ENCODE measurements around the gene PCK1. TPM values are rescaled to one million over a fixed set of nuclear protein-coding genes. Genes with fewer than 3 reads are reported as not detected.

The PCK1 gene
- total RNA-seq, 1 experiment from 2014 or later: 0.17 TPM

DNA sequence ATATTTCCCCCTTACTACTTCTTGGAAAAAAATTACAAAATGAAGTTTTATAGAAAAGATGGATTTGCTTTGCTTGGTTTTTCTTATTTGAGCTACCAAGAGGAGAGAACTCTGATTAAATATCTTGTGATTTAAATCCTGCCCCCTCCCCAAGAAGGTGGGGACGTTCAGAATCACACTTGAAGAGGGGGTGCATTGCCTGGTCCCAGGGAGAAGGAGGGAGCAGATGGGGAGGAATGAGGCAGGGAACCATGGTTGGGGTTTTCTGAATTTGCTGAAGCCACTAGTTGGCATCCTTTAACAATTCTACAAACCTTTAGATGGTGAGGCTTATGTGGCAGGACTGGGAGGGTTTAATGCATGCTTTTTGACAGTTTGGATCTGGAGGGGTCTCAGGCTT is 5.5 kb downstream of the PCK1 start:
- no peaks in the 10 kb centered on the region for H3K27me3 Mint-ChIP-seq (ENCODE audit: low read depth)
- H3K4me1 Mint-ChIP-seq: peaks cover 12% of the 10 kb centered on the region
- no peaks in the 10 kb centered on the region for H3K9me3 Mint-ChIP-seq
- POLR2A ChIA-PET: no interaction called here
- H3K36me3 Mint-ChIP-seq: no peaks in the 10 kb centered on the region
- DNase-seq (ENCODE audit: low spot score): no peak
- H3K27ac Mint-ChIP-seq: no peak overlapping the region
- ATAC-seq: no peak
- TF ChIP-seq CTCF (IDR thresholded peaks at IDR 0.05) (no peak), MAX (CRISPR knock-in tag; IDR thresholded peaks at IDR 0.05) (no peak), RORB (CRISPR knock-in tag; IDR thresholded peaks at IDR 0.05) (no peak)
- CTCF ChIA-PET: no interaction called here
- no peak overlapping the region for H3K4me3 Mint-ChIP-seq

DNA sequence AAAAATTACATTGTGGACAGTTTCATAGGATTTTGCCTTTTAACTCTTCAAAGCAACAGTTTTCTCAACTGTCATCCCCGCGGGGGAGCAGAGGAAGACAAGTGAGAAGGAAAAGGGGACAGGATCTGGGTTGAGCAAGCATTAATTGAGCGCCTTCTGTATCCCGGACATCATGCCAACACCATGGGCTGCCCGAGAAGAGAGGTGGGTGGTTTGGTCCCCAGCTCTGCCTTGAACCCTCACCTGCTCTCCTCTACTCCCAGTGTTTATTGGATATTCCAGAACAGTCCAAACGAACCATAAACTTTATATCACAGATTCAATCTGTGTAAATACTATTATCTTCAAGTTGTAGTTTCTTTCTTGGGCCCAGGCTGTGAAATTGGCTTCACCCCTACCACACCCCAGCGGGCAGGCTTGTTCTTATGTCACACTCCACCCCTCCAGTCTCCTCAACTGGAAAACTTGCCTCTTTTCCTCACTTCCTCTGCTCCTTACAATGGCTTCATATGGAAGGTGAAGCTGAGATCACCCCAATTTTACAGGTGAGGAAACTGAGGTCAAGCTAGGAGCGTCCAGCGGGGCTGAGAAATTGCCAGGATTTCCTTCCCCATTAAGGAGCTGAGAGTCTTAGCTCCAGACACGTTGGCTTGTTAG is 6.0 kb downstream of the PCK1 start:
- H3K27ac Mint-ChIP-seq: no peak overlapping the region
- H3K4me3 Mint-ChIP-seq: no peak overlapping the region
- H3K27me3 Mint-ChIP-seq (ENCODE audit: low read depth): no peaks in the 10 kb centered on the region
- TF ChIP-seq ZNF317 (CRISPR knock-in tag; IDR thresholded peaks at IDR 0.05; ENCODE audit: borderline replicate concordance, low read depth) (no peak), GRHL2 (CRISPR knock-in tag; IDR thresholded peaks at IDR 0.05; ENCODE audit: insufficient replicate concordance, severe bottlenecking) (no peak), IRF2 (CRISPR knock-in tag; IDR thresholded peaks at IDR 0.05; ENCODE audit: borderline replicate concordance, low read depth) (no peak), AR (CRISPR knock-in tag; IDR thresholded peaks at IDR 0.05) (no peak), GTF2I (CRISPR knock-in tag; conservative IDR thresholded peaks at IDR 0.05) (no peak), ATF1 (CRISPR knock-in tag; IDR thresholded peaks at IDR 0.05) (no peak)
- TF ChIP-seq, protein P1, sequence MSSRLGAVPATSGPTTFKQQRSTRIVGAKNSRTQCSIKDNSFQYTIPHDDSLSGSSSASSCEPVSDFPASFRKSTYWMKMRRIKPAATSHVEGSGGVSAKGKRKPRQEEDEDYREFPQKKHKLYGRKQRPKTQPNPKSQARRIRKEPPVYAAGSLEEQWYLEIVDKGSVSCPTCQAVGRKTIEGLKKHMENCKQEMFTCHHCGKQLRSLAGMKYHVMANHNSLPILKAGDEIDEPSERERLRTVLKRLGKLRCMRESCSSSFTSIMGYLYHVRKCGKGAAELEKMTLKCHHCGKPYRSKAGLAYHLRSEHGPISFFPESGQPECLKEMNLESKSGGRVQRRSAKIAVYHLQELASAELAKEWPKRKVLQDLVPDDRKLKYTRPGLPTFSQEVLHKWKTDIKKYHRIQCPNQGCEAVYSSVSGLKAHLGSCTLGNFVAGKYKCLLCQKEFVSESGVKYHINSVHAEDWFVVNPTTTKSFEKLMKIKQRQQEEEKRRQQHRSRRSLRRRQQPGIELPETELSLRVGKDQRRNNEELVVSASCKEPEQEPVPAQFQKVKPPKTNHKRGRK (CRISPR knock-in tag; IDR thresholded peaks at IDR 0.05; ENCODE audit: borderline replicate concordance): no peak
- ATAC-seq (no peak), DNase-seq (ENCODE audit: low spot score) (no peak)
- H3K9me3 Mint-ChIP-seq: no peaks in the 10 kb centered on the region
- H3K36me3 Mint-ChIP-seq: no peaks in the 10 kb centered on the region
- peaks cover 15% of the 10 kb centered on the region for H3K4me1 Mint-ChIP-seq
- ChIA-PET CTCF (interaction anchor here (1.5 kb wide), 1 partner anchor 26 kb away, joined by 3 read pairs; no protein-coding TSS in a partner anchor), POLR2A (no interaction called here)

DNA sequence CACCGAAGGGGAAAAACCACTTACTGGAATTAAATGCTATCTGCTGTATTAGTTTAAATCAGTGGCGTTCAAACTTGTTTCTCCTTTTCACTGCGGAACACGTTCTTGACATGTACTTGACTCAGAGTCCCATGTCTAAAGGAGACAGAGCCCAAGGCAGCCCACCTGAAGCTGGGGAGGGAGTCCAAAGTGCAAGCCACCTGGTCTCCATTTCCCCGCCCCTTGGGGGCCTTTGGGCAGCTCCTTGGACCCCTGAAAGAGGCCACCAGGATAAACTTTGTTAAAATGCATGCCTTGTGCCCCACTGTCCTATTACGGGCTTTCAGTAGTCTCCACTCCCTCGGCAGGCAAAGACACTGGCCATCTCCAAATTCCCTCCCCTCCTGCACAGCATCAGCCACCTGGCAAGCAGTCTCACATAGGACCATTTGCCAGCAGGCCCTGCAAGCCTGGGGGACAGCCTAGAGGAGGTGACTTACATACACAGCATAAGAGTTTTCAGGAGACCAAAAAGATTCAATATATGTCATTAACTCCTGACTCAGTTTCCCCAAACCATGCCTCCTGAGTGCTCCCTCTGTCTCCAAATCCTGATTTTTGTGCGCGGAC is 6.7 kb downstream of the PCK1 start:
- no peak for TF ChIP-seq JAZF1 (CRISPR knock-in tag; IDR thresholded peaks at IDR 0.05)
- H3K27me3 Mint-ChIP-seq (ENCODE audit: low read depth): peaks cover 1% of the 10 kb centered on the region; the same call in 1 of the 2 replicates
- POLR2A ChIA-PET: interaction anchor here (0.6 kb wide), 1 partner anchor 56 kb away, joined by 3 read pairs; no protein-coding TSS in a partner anchor
- H3K4me1 Mint-ChIP-seq: peaks cover 15% of the 10 kb centered on the region
- no peaks in the 10 kb centered on the region for H3K9me3 Mint-ChIP-seq
- no peak overlapping the region for H3K4me3 Mint-ChIP-seq
- H3K27ac Mint-ChIP-seq: no peak overlapping the region
- H3K36me3 Mint-ChIP-seq: no peaks in the 10 kb centered on the region
- CTCF ChIA-PET: interaction anchor here (1.2 to 1.5 kb wide), 2 partner anchors 25 to 69 kb away, joined by 3 to 4 read pairs; no protein-coding TSS in a partner anchor
- no peak for DNase-seq (ENCODE audit: low spot score)
- no peak for ATAC-seq

Measured in WTC11 (cell line).